Umbilical cord (tissue), 2 donors: ENCODE measurements around the gene NFX1. TPM values are rescaled to one million over a fixed set of nuclear protein-coding genes. Genes with fewer than 3 reads are reported as not detected.
"Not testable (repeated sequence)": the region's sequence is repeated elsewhere in the genome, so short reads cannot be mapped to it uniquely, and the experiment has no call there.

Experiments used
- DNase-seq: peaks from one replicate; pipeline ENCODE4 v3.0.0-alpha.2; 2015; ENCODE audit warnings: low spot score
- total RNA-seq: library from RNA; depleted of rRNA; stranded (reverse); fragments of >200 nt; gene quantifications from one replicate; pipeline ENCODE4 v1.2.3, GENCODE V29; 2014; ENCODE audit warnings: low replicate concordance; ENCODE audit not compliant: insufficient read depth

Gene NFX1
- total RNA-seq, 1 donor from 2014 or later: 49.8 TPM

GRCh38 chr9:33386641-33386996, 96.3 kb downstream of the NFX1 start:
- DNase-seq: not testable (repeated sequence)

- not testable (repeated sequence) for DNase-seq
These were observed 96.7 kb downstream of the NFX1 start for GRCh38 chr9:33386998-33387397.

GRCh38 chr9:33388110-33388994, 98.0 kb downstream of the NFX1 start:
- no peak for DNase-seq

- DNase-seq: peak; percentile 91
These were observed 100.9 kb downstream of the NFX1 start for GRCh38 chr9:33391111-33391771.

GRCh38 chr9:33392591-33393021, 102.3 kb downstream of the NFX1 start:
- not testable (repeated sequence) for DNase-seq

GRCh38 chr9:33393581-33393980, 103.3 kb downstream of the NFX1 start:
- DNase-seq: no peak

- not testable (repeated sequence) for DNase-seq
These were observed 103.7 kb downstream of the NFX1 start for GRCh38 chr9:33393986-33394385.

GRCh38 chr9:33395159-33395879, 105.0 kb downstream of the NFX1 start:
- DNase-seq: not testable (repeated sequence)

- not testable (repeated sequence) for DNase-seq
These were observed 107.5 kb downstream of the NFX1 start for GRCh38 chr9:33397801-33398200.

- not testable (repeated sequence) for DNase-seq
These were observed 108.7 kb downstream of the NFX1 start for GRCh38 chr9:33399047-33399446.

GRCh38 chr9:33401809-33402208, 111.5 kb downstream of the NFX1 start:
- DNase-seq: not testable (repeated sequence)

- not testable (repeated sequence) for DNase-seq
These were observed 112.1 kb downstream of the NFX1 start, which contains the start of gene AQP7 for GRCh38 chr9:33402371-33402770. Gene AQP7, minus strand, starts transcription at chr9:33402568. Its CDS starts 1,306 bp downstream, at chr9:33401262.

GRCh38 chr9:33403941-33404787, 113.8 kb downstream of the NFX1 start:
- DNase-seq: no peak

- no peak for DNase-seq
These were observed 114.6 kb downstream of the NFX1 start for GRCh38 chr9:33404788-33405362.

GRCh38 chr9:33407061-33407460, 116.7 kb downstream of the NFX1 start:
- no peak for DNase-seq

GRCh38 chr9:33408087-33408486, 117.8 kb downstream of the NFX1 start:
- DNase-seq: no peak

GRCh38 chr9:33414268-33414667, 124.0 kb downstream of the NFX1 start:
- DNase-seq: no peak

- no peak for DNase-seq
These were observed 124.7 kb downstream of the NFX1 start for GRCh38 chr9:33414889-33415500.

- DNase-seq: no peak
These were observed 125.3 kb downstream of the NFX1 start for GRCh38 chr9:33415501-33416038.

- no peak for DNase-seq
These were observed 126.7 kb downstream of the NFX1 start for GRCh38 chr9:33416996-33417395.
